ENCODE measurements around the gene LGALS3. TPM values are rescaled to one million over a fixed set of nuclear protein-coding genes. Genes with fewer than 3 reads are reported as not detected.

LGALS3 gene
- total RNA-seq, 1 experiment from 2014 or later, result 122 TPM

GRCh38 chr14:55116246-55117030 lies 12.6 kb upstream of the LGALS3 start:
- no peaks in the 10 kb centered on the region for H3K79me2 ChIP-seq (ENCODE audit: low read depth)
- no peak overlapping the region for H3K27ac ChIP-seq
- peaks cover 36% of the 10 kb centered on the region for H3K4me1 ChIP-seq (replicated peaks; ENCODE audit: insufficient read depth)
- no peak for DNase-seq
- TF ChIP-seq EZH2 (IDR thresholded peaks at IDR 0.05; ENCODE audit: low read depth) (no peak), CTCF (conservative IDR thresholded peaks at IDR 0.05) (no peak)
- H4K20me1 ChIP-seq (ENCODE audit: insufficient read depth), result no peaks in the 10 kb centered on the region
- H3F3A ChIP-seq (ENCODE audit: insufficient read depth, low read depth), result peaks cover 23% of the 10 kb centered on the region
- no peaks in the 10 kb centered on the region for H3K27me3 ChIP-seq (ENCODE audit: insufficient read depth, low read depth)
- no TSS peak for BruUV-seq (replicated peaks)
- CTCF ChIA-PET, result no interaction called here
- intact Hi-C loops (cut with micrococcal nuclease; ENCODE audit: unreplicated experiment), result no loop called here
- no peak overlapping the region for H3K4me2 ChIP-seq
- no peak overlapping the region for H3K4me3 ChIP-seq
- no peak overlapping the region for H2AFZ ChIP-seq
- H3K9me3 ChIP-seq (ENCODE audit: insufficient read depth, low read depth), result no peaks in the 10 kb centered on the region
- no peaks in the 10 kb centered on the region for H3K36me3 ChIP-seq (ENCODE audit: low read depth)
- no peaks in the 10 kb centered on the region for H3K9me2 ChIP-seq (ENCODE audit: insufficient read depth)
- POLR2A ChIA-PET (ENCODE audit: unreplicated experiment), result no interaction called here

- Histone ChIP-seq H2AFZ (no peak overlapping the region; the same call in 1 of the 2 replicates), H3K9me2 (ENCODE audit: insufficient read depth) (no peaks in the 10 kb centered on the region), H3K79me2 (ENCODE audit: low read depth) (no peaks in the 10 kb centered on the region), H3K4me1 (replicated peaks; ENCODE audit: insufficient read depth) (peaks cover 50% of the 10 kb centered on the region), H3K36me3 (ENCODE audit: low read depth) (no peaks in the 10 kb centered on the region), H4K20me1 (ENCODE audit: insufficient read depth) (no peaks in the 10 kb centered on the region), H3K27ac (no peak overlapping the region), H3K4me3 (no peak overlapping the region), H3F3A (ENCODE audit: insufficient read depth, low read depth) (peaks cover 38% of the 10 kb centered on the region), H3K4me2 (no peak overlapping the region), H3K9me3 (ENCODE audit: insufficient read depth, low read depth) (no peaks in the 10 kb centered on the region), H3K27me3 (ENCODE audit: insufficient read depth, low read depth) (no peaks in the 10 kb centered on the region)
- intact Hi-C loops (cut with micrococcal nuclease; ENCODE audit: unreplicated experiment), result no loop called here
- no TSS peak for BruUV-seq (replicated peaks)
- ChIA-PET POLR2A (ENCODE audit: unreplicated experiment) (no interaction called here), CTCF (interaction anchor here (0.6 kb wide), 1 partner anchor 225 kb away, joined by 3 read pairs; no protein-coding TSS in a partner anchor)
- DNase-seq, result no peak
- TF ChIP-seq CTCF (conservative IDR thresholded peaks at IDR 0.05) (no peak), EZH2 (IDR thresholded peaks at IDR 0.05; ENCODE audit: low read depth) (no peak)
Observed at GRCh38 chr14:55117803-55118441, 11.1 kb upstream of the LGALS3 start.

GRCh38 chr14:55118761-55119160 lies 10.3 kb upstream of the LGALS3 start:
- Histone ChIP-seq H3F3A (ENCODE audit: insufficient read depth, low read depth) (peaks cover 46% of the 10 kb centered on the region), H4K20me1 (ENCODE audit: insufficient read depth) (no peaks in the 10 kb centered on the region), H3K4me2 (no peak overlapping the region), H3K27me3 (ENCODE audit: insufficient read depth, low read depth) (no peaks in the 10 kb centered on the region), H3K9me2 (ENCODE audit: insufficient read depth) (no peaks in the 10 kb centered on the region), H3K79me2 (ENCODE audit: low read depth) (no peaks in the 10 kb centered on the region), H3K4me3 (no peak overlapping the region), H3K27ac (no peak overlapping the region), H3K36me3 (ENCODE audit: low read depth) (no peaks in the 10 kb centered on the region), H3K4me1 (replicated peaks; ENCODE audit: insufficient read depth) (peaks cover 59% of the 10 kb centered on the region), H2AFZ (no peak overlapping the region), H3K9me3 (ENCODE audit: insufficient read depth, low read depth) (no peaks in the 10 kb centered on the region)
- DNase-seq, result no peak
- no TSS peak for BruUV-seq (replicated peaks)
- ChIA-PET CTCF (no interaction called here), POLR2A (ENCODE audit: unreplicated experiment) (interaction anchor here (0.7 kb wide), 1 partner anchor 15 kb away, joined by 4 read pairs; no protein-coding TSS in a partner anchor)
- TF ChIP-seq CTCF (conservative IDR thresholded peaks at IDR 0.05), result no peak
- TF ChIP-seq EZH2 (IDR thresholded peaks at IDR 0.05; ENCODE audit: low read depth), result no peak
- intact Hi-C loops (cut with micrococcal nuclease; ENCODE audit: unreplicated experiment), result no loop called here
